ENCODE measurements around the gene PRMT2.

DNA sequence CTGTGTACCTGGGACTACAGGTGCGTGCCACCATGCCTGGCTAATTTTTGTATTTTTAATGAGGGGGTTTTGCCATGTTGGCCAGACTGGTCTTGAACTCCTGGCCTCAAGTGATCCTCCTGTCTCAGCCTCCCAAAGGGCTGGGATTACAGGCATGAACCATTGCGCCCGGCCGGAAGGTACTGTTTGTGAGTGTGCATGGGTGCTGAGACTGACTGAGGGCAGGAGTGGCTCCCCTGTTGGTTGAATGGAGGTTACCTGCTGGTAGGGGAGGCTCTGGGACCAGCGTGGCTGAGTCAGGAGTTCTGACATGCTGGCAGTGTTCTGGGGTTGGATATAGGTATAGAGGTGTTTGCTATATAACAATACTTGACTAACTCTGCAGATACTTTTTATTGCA, 10.4 kb downstream of the PRMT2 start:
- TF ChIP-seq, protein P1, sequence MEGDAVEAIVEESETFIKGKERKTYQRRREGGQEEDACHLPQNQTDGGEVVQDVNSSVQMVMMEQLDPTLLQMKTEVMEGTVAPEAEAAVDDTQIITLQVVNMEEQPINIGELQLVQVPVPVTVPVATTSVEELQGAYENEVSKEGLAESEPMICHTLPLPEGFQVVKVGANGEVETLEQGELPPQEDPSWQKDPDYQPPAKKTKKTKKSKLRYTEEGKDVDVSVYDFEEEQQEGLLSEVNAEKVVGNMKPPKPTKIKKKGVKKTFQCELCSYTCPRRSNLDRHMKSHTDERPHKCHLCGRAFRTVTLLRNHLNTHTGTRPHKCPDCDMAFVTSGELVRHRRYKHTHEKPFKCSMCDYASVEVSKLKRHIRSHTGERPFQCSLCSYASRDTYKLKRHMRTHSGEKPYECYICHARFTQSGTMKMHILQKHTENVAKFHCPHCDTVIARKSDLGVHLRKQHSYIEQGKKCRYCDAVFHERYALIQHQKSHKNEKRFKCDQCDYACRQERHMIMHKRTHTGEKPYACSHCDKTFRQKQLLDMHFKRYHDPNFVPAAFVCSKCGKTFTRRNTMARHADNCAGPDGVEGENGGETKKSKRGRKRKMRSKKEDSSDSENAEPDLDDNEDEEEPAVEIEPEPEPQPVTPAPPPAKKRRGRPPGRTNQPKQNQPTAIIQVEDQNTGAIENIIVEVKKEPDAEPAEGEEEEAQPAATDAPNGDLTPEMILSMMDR (IDR thresholded peaks at IDR 0.05): no peak
- TF ChIP-seq POLR2A (IDR thresholded peaks at IDR 0.05; ENCODE audit: low read depth) (no peak), POLR2AphosphoS5 (IDR thresholded peaks at IDR 0.05) (no peak)
